HG03066 (cell line): ENCODE measurements around the gene FAM229B.
A peak's percentile ranks its signal among the peaks of the same experiment; 100 is the strongest.
"Not testable (repeated sequence)": the region's sequence is repeated elsewhere in the genome, so short reads cannot be mapped to it uniquely, and the experiment has no call there.

Source experiments
- ATAC-seq: cut with Tn5 transposase; IDR thresholded peaks from one replicate; pipeline ENCODE4 v1.9.1; 2021; ENCODE audit warnings: low read depth; ENCODE audit not compliant: unreplicated experiment

Gene FAM229B

DNA sequence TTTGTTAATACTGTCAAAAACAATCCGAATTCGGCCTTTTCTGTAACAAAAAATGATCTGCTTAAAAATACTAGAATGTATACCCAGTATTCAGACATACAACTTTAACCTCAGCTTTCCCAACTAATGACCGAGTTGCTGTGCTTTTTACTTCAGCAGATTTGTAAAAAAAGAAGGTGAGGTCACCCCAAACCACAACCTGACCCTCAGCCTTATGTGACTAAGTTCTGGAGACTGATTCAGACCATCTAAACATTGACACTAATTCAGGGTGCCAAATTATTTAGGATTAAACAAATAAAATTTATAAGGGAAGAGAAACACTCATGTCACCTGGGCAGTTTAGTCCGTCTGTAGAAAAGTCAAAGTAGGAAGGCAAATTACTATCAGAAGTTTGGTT lies 25.8 kb upstream of the FAM229B start:
- no peak for ATAC-seq

GRCh38 chr6:112062966-112063365 lies 24.4 kb upstream of the FAM229B start:
- no peak for ATAC-seq

- ATAC-seq: no peak
These were observed 21.9 kb upstream of the FAM229B start for GRCh38 chr6:112065426-112065986.

DNA sequence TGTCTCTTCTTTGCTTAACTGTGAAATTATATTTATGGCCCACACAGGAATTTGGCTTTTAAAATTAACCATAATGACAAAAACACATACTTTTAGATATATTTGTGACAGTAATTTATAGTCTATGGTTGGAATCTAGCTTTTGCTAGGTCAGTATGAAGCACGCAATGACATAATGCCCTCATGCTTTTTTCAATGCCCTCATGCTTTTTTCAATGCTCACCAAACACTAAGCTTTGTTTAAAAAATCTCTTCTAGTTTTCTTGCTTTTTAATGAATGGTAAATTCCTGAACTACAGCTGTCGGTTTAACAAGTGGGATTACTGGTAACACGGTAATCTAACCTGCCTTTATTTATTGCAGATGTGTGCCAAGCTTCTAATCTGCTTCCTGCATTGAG lies 20.8 kb upstream of the FAM229B start:
- no peak for ATAC-seq

DNA sequence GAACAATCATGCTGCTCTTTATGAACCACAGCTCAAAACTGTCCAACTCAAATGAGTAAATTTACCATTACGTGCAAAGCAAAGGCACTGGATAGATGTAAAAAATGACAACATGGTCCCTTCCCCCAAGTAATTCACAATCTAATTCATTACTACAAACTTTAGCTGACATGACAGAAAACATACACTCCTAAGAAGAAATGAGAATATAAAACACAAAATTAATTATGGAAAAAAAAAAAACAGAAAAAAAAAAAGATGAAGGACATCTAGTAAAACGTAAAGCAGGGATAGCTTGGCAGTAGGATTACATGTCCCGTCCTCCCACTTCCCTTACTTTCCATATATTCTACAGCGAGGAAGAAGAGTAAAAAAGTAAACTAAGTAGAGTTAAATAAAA lies 5.8 kb upstream of the FAM229B start:
- no peak for ATAC-seq

DNA sequence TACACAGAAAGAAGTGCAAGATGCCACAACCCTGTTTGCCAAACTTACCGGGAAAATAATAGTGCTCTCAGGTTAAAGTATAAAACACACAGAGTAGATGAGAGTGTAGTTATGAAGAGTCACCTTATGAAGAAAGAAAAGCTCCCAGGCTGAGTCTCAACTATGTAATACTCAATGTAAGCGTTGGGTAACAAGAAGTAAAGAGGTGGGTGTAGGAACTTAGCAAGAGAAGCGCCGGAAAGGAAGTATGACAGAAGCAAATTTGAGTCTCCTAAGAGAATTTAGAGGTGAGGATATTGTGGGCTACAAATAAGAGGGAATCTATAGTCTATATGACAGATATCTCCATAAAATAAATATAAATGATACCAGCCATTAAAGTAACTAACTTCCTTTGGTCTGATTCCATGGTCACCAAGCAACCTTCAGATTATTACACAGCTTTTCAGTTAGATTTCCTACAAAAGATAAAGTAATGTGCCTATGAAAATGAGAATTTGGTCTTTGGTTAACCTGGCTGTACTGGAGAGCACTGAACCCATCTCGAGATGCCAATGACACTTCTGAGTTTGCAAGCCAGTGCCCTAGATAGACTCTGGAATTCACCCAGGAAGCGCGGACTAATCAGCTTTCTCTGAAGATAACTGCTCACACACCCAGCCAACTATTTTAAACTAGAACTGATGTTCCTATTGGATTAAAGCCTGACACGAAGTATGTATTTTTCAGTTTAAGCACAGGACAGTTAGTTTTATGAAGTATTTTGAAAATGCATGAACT lies 1.9 kb upstream of the FAM229B start:
- no peak for ATAC-seq

- ATAC-seq: peak; percentile 34
These were observed 651 bp upstream of the FAM229B start for GRCh38 chr6:112086744-112087135.

- ATAC-seq: no peak
These were observed 525 bp downstream of the FAM229B start for GRCh38 chr6:112087916-112088315.

DNA sequence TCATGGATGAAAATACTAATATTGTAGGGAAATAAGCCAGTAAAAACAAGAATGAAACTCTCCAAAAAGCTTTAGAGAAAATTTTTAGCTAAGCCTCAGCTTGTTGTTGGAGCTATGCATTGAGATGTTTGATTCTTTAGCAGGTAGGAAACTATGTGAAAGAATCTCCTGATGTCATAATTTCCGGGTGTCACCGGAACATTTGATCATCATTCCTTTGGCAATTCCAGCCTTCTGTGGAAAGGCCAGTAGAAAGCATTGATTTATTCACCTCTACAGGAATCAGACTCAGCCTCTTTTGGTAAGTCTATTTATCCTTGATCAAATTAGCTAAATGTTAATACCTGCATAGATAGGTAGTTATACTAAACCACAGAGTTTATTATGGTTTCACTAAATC lies 9.5 kb downstream of the FAM229B start:
- ATAC-seq: no peak

- ATAC-seq: no peak
These were observed 13.2 kb downstream of the FAM229B start for GRCh38 chr6:112100561-112100960.

- ATAC-seq: not testable (repeated sequence)
These were observed 18.6 kb downstream of the FAM229B start for GRCh38 chr6:112106026-112106425.

DNA sequence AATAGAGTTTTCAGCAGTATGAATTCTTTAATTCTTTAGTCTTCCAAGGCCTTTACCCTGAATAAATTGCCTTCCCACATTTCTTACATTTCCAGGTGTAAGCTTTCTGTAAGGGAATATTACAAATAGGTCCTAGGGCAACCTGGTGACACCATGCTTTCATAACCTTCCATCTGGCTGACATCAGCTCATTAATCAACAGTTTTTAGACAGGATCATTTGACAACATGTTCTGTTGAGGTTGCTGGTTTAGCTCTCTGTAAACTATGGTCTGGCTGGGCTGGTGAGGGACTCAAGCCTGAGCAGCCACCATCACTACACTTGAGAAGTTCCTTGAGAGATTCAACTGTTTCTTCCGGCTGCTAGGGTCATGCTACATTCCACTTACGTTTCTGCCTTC lies 19.2 kb downstream of the FAM229B start:
- ATAC-seq: no peak

DNA sequence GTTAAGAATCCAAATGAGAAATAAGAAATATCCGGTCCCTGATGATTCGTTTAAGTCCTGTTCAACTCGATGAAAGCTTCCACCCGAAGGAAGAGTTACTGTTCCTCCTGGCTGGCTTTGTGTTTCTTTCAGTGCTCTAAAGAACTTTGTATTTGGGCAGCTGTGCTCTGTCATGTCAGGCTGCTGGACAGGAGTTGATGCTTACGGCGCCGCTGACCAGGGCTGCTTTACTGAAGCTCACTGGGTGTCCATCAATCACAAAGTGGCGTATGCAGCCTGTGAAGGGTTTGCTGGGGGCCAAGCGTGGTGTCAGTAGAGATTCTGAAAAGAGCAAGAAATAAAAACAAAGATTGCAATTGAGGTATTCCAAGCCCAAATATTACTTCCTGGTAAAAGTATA lies 21.9 kb downstream of the FAM229B start:
- ATAC-seq: no peak

GRCh38 chr6:112113431-112113830 lies 26.0 kb downstream of the FAM229B start:
- ATAC-seq: no peak

DNA sequence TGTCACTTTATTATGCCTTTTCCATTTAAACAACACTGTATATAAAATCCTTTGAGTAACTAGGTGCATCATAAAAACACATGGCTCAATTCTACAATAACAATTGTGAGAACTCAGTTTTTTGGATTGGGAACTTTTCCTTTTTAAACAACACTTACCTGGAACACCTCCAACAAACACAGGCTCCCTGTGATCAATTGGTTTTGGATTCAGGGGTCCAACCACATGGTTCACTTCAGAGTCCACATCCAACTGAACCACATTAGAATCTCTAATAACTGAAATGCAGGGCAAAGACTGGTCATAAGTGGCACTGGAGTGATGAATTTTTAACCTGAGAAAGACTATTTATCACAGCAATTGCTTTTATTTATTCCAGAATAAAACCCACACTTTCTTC lies 26.5 kb downstream of the FAM229B start:
- no peak for ATAC-seq

- no peak for ATAC-seq
These were observed 27.3 kb downstream of the FAM229B start for GRCh38 chr6:112114577-112115223.

- no peak for ATAC-seq
These were observed 28.8 kb downstream of the FAM229B start for GRCh38 chr6:112116221-112116620.

- no peak for ATAC-seq
These were observed 30.2 kb downstream of the FAM229B start for GRCh38 chr6:112117554-112117953.

- no peak for ATAC-seq
These were observed 30.6 kb downstream of the FAM229B start for GRCh38 chr6:112118034-112118433.

DNA sequence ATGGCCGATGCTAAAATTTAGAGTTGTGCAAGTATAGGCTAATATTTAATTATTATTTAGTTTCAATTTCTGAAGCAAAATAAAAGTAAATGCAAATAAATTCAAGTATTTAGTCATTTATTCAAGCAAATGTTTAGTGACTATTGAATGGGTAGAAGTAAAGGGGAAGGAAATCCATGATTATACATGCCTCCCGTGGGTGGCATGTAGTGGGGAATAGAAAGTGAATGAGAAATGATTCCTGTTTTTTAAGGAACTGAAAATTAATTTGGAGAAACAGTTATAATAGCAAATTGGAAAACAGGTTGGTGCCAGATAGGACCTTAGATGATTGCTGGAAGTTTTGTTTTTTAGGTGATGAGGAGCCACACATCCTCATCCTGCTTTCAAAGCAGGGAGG lies 35.4 kb downstream of the FAM229B start:
- ATAC-seq: no peak

DNA sequence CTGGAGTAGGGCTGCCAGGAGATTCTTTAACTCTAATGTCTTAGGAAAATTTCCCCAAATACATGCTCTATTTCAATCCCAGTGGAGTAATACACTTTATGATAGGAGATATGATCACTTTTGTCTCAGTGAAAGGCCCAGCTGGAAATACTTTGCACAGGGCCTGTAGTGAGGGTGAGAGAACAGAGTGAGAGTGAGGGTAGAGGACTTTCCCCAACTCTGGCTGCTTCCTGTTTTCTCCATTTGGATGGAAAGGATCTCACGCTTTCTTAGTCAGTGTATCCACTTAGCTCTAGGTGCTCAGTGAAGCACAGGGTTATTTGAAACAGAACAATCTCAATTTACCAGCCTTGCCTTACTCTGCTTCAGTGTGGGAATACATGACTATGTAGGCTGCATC lies 36.6 kb downstream of the FAM229B start:
- no peak for ATAC-seq

GRCh38 chr6:112128208-112128607 lies 40.8 kb downstream of the FAM229B start:
- ATAC-seq: no peak
